ENCODE measurements around the gene PTPRF.
"Not testable (repeated sequence)": the region's sequence is repeated elsewhere in the genome, so short reads cannot be mapped to it uniquely, and the experiment has no call there.

PTPRF gene

DNA sequence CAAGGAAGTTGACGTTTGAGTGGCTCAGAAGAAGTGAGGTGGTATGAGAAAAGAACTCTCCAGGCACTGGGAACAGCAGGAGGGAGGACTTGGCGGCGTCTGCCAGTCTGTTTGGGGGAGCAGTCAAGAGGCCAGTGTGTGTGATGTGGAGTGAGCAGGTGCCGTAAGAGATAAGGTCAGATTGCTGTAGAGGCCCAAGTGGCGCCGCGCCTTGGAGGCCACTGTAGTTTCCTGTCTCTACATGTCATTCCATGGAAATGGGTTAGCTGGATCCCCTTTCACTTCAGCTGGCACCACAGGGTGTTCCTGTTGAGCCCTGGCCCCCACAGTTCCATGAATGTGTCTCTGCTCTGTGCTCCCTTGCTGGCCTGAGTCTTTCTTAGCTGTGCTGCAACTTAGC, 35.5 kb upstream of the PTPRF start:
- H3K36me3 ChIP-seq (ENCODE audit: control insufficient read depth in 1 of 2, insufficient read depth in 2 of 2, low read depth in 1 of 2, low read length in 2 of 2) = no peaks in the 10 kb centered on the region

GRCh38 chr1:43499898-43500297, 30.8 kb upstream of the PTPRF start:
- H3K4ac ChIP-seq (ENCODE audit: low read depth in 1 of 2, low read length in 2 of 2) = no peak overlapping the region
- WGBS = 81% methylated on average over 6 of the region's 6 CpGs
- H3K18ac ChIP-seq (ENCODE audit: low read depth in 1 of 2, low read length in 2 of 2) = peak overlapping the region in 1 of 2 experiments; percentile 43
- H3K27me3 ChIP-seq (ENCODE audit: control insufficient read depth in 1 of 2, insufficient read depth in 1 of 2, low read length in 2 of 2) = peaks cover 0 to 7% of the 10 kb centered on the region in 2 experiments
- no peaks in the 10 kb centered on the region for H3K4me1 ChIP-seq (ENCODE audit: control insufficient read depth, insufficient read depth, low read depth, low read length)
- H2BK15ac ChIP-seq (ENCODE audit: low read depth, poor library complexity, severe bottlenecking) = no peak overlapping the region
- no peaks in the 10 kb centered on the region for H3K79me1 ChIP-seq (replicated peaks; ENCODE audit: low read length, poor library complexity, severe bottlenecking)
- no peak overlapping the region for H2BK12ac ChIP-seq (ENCODE audit: low read length in 2 of 2)
- H3K4me3 ChIP-seq (ENCODE audit: insufficient read depth in 1 of 2, low read depth in 1 of 2, low read length in 2 of 2) = no peak overlapping the region
- H2BK120ac ChIP-seq (ENCODE audit: low read depth, low read length) = no peak overlapping the region
- H2BK5ac ChIP-seq (ENCODE audit: low read depth, low read length, poor library complexity, severe bottlenecking) = no peak overlapping the region
- H2AFZ ChIP-seq (ENCODE audit: low read depth, low read length) = no peak overlapping the region
- H3K36me3 ChIP-seq (ENCODE audit: control insufficient read depth in 1 of 2, insufficient read depth in 2 of 2, low read depth in 1 of 2, low read length in 2 of 2) = no peaks in the 10 kb centered on the region
- no peak overlapping the region for H2AK5ac ChIP-seq (ENCODE audit: low read length, severe bottlenecking)
- no peak overlapping the region for H4K8ac ChIP-seq (ENCODE audit: low read length)
- H3K23ac ChIP-seq (ENCODE audit: low read length in 2 of 2) = no peak overlapping the region
- no peak overlapping the region for H3K4me2 ChIP-seq (ENCODE audit: low read length, poor library complexity, severe bottlenecking)
- no peaks in the 10 kb centered on the region for H3K9me3 ChIP-seq (ENCODE audit: control insufficient read depth, low read length)
- no peak overlapping the region for H4K91ac ChIP-seq (ENCODE audit: low read length)
- no peak overlapping the region for H3K14ac ChIP-seq (ENCODE audit: low read length in 2 of 2)
- DNase-seq = peak; percentile 21
- no peak overlapping the region for H3K9ac ChIP-seq (ENCODE audit: low read length)
- H3K27ac ChIP-seq (ENCODE audit: low read length, poor library complexity, severe bottlenecking) = no peak overlapping the region

More for the DNA sequence above, 35.5 kb upstream of the PTPRF start:
- 93% methylated on average over 7 of the region's 7 CpGs for WGBS
- H2BK12ac ChIP-seq (ENCODE audit: low read length in 2 of 2) = no peak overlapping the region
- no peak overlapping the region for H2BK120ac ChIP-seq (ENCODE audit: low read depth, low read length)
- no peak overlapping the region for H2BK5ac ChIP-seq (ENCODE audit: low read depth, low read length, poor library complexity, severe bottlenecking)
- no peaks in the 10 kb centered on the region for H3K79me1 ChIP-seq (replicated peaks; ENCODE audit: low read length, poor library complexity, severe bottlenecking)
- H3K9ac ChIP-seq (ENCODE audit: low read length) = no peak overlapping the region
- no peak overlapping the region for H2AK5ac ChIP-seq (ENCODE audit: low read length, severe bottlenecking)
- no peak overlapping the region for H3K23ac ChIP-seq (ENCODE audit: low read length in 2 of 2)
- DNase-seq = no peak
- peaks cover 7% of the 10 kb centered on the region for H3K9me3 ChIP-seq (ENCODE audit: control insufficient read depth, low read length)
- H3K4me1 ChIP-seq (ENCODE audit: control insufficient read depth, insufficient read depth, low read depth, low read length) = peaks cover 1% of the 10 kb centered on the region
- no peak overlapping the region for H2AFZ ChIP-seq (ENCODE audit: low read depth, low read length)
- no peak overlapping the region for H3K14ac ChIP-seq (ENCODE audit: low read length in 2 of 2)
- H3K4ac ChIP-seq (ENCODE audit: low read depth in 1 of 2, low read length in 2 of 2) = no peak overlapping the region
- H3K27me3 ChIP-seq (ENCODE audit: control insufficient read depth in 1 of 2, insufficient read depth in 1 of 2, low read length in 2 of 2) = no peaks in the 10 kb centered on the region
- H2BK15ac ChIP-seq (ENCODE audit: low read depth, poor library complexity, severe bottlenecking) = no peak overlapping the region
- no peak overlapping the region for H4K91ac ChIP-seq (ENCODE audit: low read length)
- H3K18ac ChIP-seq (ENCODE audit: low read depth in 1 of 2, low read length in 2 of 2) = no peak overlapping the region
- no peak overlapping the region for H3K27ac ChIP-seq (ENCODE audit: low read length, poor library complexity, severe bottlenecking)
- H3K4me2 ChIP-seq (ENCODE audit: low read length, poor library complexity, severe bottlenecking) = no peak overlapping the region
- no peak overlapping the region for H3K4me3 ChIP-seq (ENCODE audit: insufficient read depth in 1 of 2, low read depth in 1 of 2, low read length in 2 of 2)
- no peak overlapping the region for H4K8ac ChIP-seq (ENCODE audit: low read length)

DNA sequence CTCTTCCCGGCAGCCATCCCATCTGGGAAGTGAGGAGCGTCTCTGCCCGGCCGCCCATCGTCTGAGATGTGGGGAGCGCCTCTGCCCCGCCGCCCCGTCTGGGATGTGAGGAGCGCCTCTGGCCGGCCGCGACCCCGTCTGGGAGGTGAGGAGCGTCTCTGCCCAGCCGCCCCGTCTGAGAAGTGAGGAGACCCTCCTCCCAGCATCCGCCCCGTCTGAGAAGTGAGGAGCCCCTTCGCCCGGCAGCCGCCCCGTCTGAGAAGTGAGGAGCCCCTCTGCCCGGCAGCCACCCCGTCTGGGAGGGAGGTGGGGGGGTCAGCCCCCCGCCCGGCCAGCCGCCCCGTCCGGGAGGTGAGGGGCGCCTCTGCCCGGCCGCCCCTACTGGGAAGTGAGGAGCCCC, 28.9 kb upstream of the PTPRF start:
- H2BK15ac ChIP-seq (ENCODE audit: low read depth, poor library complexity, severe bottlenecking) = not testable (repeated sequence)

DNA sequence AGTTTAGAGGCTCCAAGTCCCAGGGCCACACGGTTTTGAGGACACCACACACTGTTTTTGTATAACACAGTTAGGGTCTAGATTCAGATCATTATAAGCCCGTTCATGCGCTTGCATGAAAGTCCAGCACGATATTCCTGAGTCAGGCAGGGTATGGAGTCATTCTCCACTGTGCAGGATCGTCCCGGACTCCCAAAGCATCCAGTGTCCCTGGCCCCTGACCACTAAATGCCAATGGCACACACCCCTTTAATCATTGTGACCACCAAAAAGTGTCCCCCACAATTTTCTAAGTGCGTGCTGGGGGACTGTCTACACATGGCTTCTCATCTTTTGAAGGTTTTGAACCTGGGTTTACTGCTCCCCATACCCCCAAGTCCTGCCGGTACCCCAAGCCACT, 27.1 kb upstream of the PTPRF start:
- Histone ChIP-seq H3K4me1 (ENCODE audit: control insufficient read depth, insufficient read depth, low read depth, low read length) (no peaks in the 10 kb centered on the region), H3K14ac (ENCODE audit: low read length in 2 of 2) (no peak overlapping the region), H3K4me3 (ENCODE audit: insufficient read depth in 1 of 2, low read depth in 1 of 2, low read length in 2 of 2) (no peak overlapping the region), H3K27ac (ENCODE audit: low read length, poor library complexity, severe bottlenecking) (no peak overlapping the region), H2AFZ (ENCODE audit: low read depth, low read length) (no peak overlapping the region), H4K8ac (ENCODE audit: low read length) (no peak overlapping the region), H2BK12ac (ENCODE audit: low read length in 2 of 2) (no peak overlapping the region), H4K91ac (ENCODE audit: low read length) (no peak overlapping the region), H2BK15ac (ENCODE audit: low read depth, poor library complexity, severe bottlenecking) (no peak overlapping the region), H3K27me3 (ENCODE audit: control insufficient read depth in 1 of 2, insufficient read depth in 1 of 2, low read length in 2 of 2) (peaks cover 0 to 25% of the 10 kb centered on the region in 2 experiments), H2BK5ac (ENCODE audit: low read depth, low read length, poor library complexity, severe bottlenecking) (no peak overlapping the region), H2AK5ac (ENCODE audit: low read length, severe bottlenecking) (no peak overlapping the region), H3K36me3 (ENCODE audit: control insufficient read depth in 1 of 2, insufficient read depth in 2 of 2, low read depth in 1 of 2, low read length in 2 of 2) (no peaks in the 10 kb centered on the region), H3K9me3 (ENCODE audit: control insufficient read depth, low read length) (no peaks in the 10 kb centered on the region), H2BK120ac (ENCODE audit: low read depth, low read length) (no peak overlapping the region), H3K79me1 (replicated peaks; ENCODE audit: low read length, poor library complexity, severe bottlenecking) (no peaks in the 10 kb centered on the region), H3K9ac (ENCODE audit: low read length) (no peak overlapping the region), H3K18ac (ENCODE audit: low read depth in 1 of 2, low read length in 2 of 2) (no peak overlapping the region), H3K4ac (ENCODE audit: low read depth in 1 of 2, low read length in 2 of 2) (no peak overlapping the region), H3K23ac (ENCODE audit: low read length in 2 of 2) (no peak overlapping the region), H3K4me2 (ENCODE audit: low read length, poor library complexity, severe bottlenecking) (no peak overlapping the region)
- 90% methylated on average over 8 of the region's 8 CpGs for WGBS
- no peak for DNase-seq

More for the DNA sequence above, 28.9 kb upstream of the PTPRF start:
- not testable (repeated sequence) for H3K4ac ChIP-seq (ENCODE audit: low read depth in 1 of 2, low read length in 2 of 2); H3K27me3 ChIP-seq (ENCODE audit: control insufficient read depth in 1 of 2, insufficient read depth in 1 of 2, low read length in 2 of 2); H3K18ac ChIP-seq (ENCODE audit: low read depth in 1 of 2, low read length in 2 of 2); H3K4me1 ChIP-seq (ENCODE audit: control insufficient read depth, insufficient read depth, low read depth, low read length); H3K23ac ChIP-seq (ENCODE audit: low read length in 2 of 2); H4K91ac ChIP-seq (ENCODE audit: low read length); DNase-seq; H2BK120ac ChIP-seq (ENCODE audit: low read depth, low read length); H2AFZ ChIP-seq (ENCODE audit: low read depth, low read length); H3K79me1 ChIP-seq (replicated peaks; ENCODE audit: low read length, poor library complexity, severe bottlenecking); H3K9ac ChIP-seq (ENCODE audit: low read length); H2AK5ac ChIP-seq (ENCODE audit: low read length, severe bottlenecking); H3K36me3 ChIP-seq (ENCODE audit: control insufficient read depth in 1 of 2, insufficient read depth in 2 of 2, low read depth in 1 of 2, low read length in 2 of 2); H2BK5ac ChIP-seq (ENCODE audit: low read depth, low read length, poor library complexity, severe bottlenecking); H3K27ac ChIP-seq (ENCODE audit: low read length, poor library complexity, severe bottlenecking); H3K4me2 ChIP-seq (ENCODE audit: low read length, poor library complexity, severe bottlenecking); H3K9me3 ChIP-seq (ENCODE audit: control insufficient read depth, low read length); H4K8ac ChIP-seq (ENCODE audit: low read length); H2BK12ac ChIP-seq (ENCODE audit: low read length in 2 of 2); H3K4me3 ChIP-seq (ENCODE audit: insufficient read depth in 1 of 2, low read depth in 1 of 2, low read length in 2 of 2); H3K14ac ChIP-seq (ENCODE audit: low read length in 2 of 2)
- WGBS = no CpG with 5 or more reads among the region's 33 CpGs
